ENCODE results near the gene IL24.

DNA sequence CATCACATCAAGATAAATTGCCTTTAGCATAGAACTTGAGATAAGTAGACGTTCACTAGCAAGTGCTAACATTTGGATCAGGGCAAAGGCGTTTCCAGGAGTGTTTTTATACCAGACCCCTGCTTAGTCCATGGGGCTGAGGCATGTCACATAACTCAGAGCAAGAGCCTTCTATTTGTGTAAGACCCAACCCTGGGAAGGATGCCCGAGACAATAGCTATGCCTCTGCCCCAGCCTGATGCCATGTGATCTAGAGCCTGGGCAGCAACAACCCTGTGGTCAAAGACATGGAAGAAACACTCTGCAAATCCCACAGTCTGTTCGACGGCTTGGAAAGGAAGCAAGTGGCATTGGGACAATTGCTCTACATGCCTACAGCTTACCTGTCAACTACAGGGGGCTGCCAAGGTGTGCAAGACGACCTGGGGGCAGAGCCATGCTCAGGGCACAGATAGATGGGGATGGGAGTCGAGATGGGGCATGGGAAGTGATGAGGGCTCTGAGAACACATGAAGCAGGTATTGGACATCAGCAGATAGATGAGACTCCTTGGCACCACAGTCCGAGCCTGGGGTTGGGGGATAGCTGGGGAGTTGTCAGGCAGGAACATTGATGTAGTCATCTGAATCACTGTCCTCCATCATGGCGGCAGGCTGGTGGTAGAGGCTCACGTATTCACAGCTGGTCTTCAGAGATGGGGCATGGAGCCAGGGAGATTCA lies 7.3 kb downstream of the IL24 start:
- TF ChIP-seq, protein P1, sequence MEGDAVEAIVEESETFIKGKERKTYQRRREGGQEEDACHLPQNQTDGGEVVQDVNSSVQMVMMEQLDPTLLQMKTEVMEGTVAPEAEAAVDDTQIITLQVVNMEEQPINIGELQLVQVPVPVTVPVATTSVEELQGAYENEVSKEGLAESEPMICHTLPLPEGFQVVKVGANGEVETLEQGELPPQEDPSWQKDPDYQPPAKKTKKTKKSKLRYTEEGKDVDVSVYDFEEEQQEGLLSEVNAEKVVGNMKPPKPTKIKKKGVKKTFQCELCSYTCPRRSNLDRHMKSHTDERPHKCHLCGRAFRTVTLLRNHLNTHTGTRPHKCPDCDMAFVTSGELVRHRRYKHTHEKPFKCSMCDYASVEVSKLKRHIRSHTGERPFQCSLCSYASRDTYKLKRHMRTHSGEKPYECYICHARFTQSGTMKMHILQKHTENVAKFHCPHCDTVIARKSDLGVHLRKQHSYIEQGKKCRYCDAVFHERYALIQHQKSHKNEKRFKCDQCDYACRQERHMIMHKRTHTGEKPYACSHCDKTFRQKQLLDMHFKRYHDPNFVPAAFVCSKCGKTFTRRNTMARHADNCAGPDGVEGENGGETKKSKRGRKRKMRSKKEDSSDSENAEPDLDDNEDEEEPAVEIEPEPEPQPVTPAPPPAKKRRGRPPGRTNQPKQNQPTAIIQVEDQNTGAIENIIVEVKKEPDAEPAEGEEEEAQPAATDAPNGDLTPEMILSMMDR (IDR thresholded peaks at IDR 0.05) = no peak
- no peak for TF ChIP-seq EZH2 (IDR thresholded peaks at IDR 0.05; ENCODE audit: borderline replicate concordance, insufficient read depth, low read depth, low read length, poor library complexity, severe bottlenecking)
